ENCODE data around the gene CADM1. TPM values are rescaled to one million over a fixed set of nuclear protein-coding genes. Genes with fewer than 3 reads are reported as not detected.

The CADM1 gene
- total RNA-seq, 2 donors from 2014 or later = 0.18 TPM; not detected in 1

DNA sequence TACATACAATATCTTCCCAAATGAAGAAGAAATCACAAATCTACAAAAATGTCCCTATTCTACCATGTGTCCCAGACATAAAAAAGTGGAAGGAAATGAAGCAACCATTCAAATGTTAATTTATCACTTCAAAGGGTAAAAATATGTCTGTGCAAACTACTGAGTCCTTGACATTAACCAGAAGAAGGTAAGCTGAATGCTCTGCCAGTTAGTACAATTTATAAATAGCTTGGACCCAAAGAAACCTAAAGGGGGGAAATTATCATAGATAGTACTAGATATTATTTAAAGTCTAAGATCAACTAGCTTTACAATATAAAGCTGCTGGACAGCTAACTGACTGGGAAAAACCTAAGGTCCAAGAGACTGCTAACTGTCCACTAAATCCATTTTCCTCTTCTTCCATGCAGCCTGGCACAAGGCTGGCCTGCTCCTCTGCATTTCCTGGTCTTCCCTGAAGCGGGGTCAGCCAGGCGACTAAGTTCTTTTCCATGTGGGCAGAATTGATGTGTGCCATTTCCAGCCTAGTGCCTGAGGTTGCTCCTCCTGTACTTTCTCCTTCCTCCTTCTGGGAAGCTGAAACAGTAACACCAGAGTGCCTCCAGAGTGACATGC lies 190.9 kb downstream of the CADM1 start:
- no peak for DNase-seq (ENCODE audit: low spot score in 2 of 2)
- ATAC-seq = no peak
- Mint-ChIP-seq H3K9me3 (no peaks in the 10 kb centered on the region), H3K27ac (no peak overlapping the region), H3K36me3 (no peaks in the 10 kb centered on the region)

DNA sequence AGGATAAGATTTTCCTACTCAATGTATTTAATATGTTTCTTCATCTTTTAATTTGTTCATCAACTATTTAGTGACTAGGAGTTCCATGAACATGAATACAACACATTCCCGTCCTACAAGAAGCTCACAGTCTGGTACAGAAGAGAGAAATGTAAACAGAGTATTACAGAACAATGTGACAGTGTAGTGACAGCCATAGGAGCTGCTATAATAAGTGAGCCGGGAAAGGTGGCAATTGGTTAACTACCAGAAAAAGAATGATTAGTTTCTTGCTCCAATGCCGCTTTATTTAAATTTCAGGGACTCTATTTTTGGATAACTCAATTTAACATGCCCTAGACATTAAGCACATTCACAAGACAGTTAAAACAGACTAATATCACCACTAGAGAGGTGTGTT lies 192.3 kb downstream of the CADM1 start:
- DNase-seq (ENCODE audit: low spot score in 2 of 2) = no peak
- no peaks in the 10 kb centered on the region for H3K36me3 Mint-ChIP-seq
- H3K9me3 Mint-ChIP-seq = no peaks in the 10 kb centered on the region
- no peak for ATAC-seq
- no peak overlapping the region for H3K27ac Mint-ChIP-seq

- Mint-ChIP-seq H3K9me3 (no peaks in the 10 kb centered on the region), H3K27ac (no peak overlapping the region), H3K36me3 (no peaks in the 10 kb centered on the region)
- ATAC-seq = no peak
- no peak for DNase-seq (ENCODE audit: low spot score in 2 of 2)
Observed at GRCh38 chr11:115306689-115307088, 197.5 kb downstream of the CADM1 start.

DNA sequence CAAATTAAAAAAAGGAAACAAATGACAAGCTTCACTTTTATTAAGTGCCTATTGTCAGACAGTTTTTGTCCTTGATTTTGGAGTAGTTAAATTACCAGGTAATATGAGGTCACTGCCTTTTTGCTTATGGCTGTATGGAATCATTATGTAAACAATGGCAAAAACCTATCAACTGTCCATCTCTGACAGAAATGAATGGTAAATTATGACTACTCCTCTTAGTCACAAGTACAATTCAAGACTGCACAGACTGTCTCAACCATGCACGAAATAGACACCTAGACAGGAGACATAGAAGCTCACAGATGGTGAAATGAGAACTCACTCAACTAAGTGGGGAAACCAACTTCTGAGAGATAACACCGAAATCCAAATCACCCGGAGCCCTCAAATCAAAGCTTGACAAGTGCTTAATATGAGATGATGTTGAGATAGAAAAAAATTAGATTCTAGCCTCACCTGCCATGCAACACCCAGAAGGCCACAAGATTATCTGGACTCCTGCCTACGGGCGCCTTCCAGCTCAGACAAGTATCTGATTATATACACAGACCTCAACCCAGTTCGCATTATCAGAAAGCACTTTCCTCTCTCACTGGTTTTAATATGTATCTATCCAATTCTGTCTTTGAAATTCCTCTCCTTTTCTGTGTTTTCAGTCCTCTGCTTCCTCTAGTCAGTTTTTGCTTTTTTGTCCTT lies 199.3 kb downstream of the CADM1 start:
- no peak for DNase-seq (ENCODE audit: low spot score in 2 of 2)
- Mint-ChIP-seq H3K27ac (no peak overlapping the region), H3K36me3 (no peaks in the 10 kb centered on the region), H3K9me3 (no peaks in the 10 kb centered on the region)
- ATAC-seq = no peak

GRCh38 chr11:115303929-115304531 lies 200.2 kb downstream of the CADM1 start:
- no peak overlapping the region for H3K27ac Mint-ChIP-seq
- H3K36me3 Mint-ChIP-seq = no peaks in the 10 kb centered on the region
- DNase-seq (ENCODE audit: low spot score in 2 of 2) (no peak), ATAC-seq (no peak)
- H3K9me3 Mint-ChIP-seq = no peaks in the 10 kb centered on the region

DNA sequence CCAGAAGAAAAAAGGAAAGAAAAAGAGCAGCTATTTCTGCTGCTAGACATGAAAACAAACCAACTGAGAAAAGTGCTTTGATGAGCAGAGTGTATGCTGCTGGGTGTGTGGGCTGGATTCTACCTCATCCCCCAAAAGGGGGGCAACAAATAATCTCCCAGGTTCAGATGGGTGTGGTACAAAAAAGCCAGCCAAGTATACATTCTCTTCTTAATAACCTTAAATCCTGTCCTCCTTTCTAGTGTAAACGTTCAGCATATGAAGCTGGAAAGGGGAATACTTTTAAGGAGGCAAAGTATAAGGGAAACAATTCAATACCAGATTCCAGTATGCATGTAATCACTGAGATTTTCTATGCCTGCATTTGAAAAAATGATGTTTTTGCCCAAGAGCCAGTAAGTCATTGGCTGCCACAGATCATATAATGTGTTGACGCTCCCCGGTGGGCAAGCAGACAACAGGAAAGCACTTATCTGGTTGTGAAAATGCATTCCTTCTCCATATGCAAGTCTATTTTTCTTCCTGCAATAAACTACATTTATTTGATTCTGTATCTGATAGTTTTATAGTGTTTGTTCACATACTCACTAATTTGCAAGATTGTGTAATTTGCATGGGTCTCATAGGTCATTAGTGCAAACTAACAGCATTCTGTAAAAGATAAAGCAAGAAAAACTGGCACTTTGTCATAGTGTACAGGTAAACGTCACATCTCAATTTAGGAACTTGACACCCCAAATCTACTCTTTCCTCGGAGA lies 201.1 kb downstream of the CADM1 start:
- Mint-ChIP-seq H3K27ac (no peak overlapping the region), H3K36me3 (no peaks in the 10 kb centered on the region), H3K9me3 (no peaks in the 10 kb centered on the region)
- DNase-seq (ENCODE audit: low spot score in 2 of 2) (no peak), ATAC-seq (no peak)

GRCh38 chr11:115300660-115301428 lies 203.4 kb downstream of the CADM1 start:
- no peaks in the 10 kb centered on the region for H3K36me3 Mint-ChIP-seq
- H3K27ac Mint-ChIP-seq = no peak overlapping the region
- DNase-seq (ENCODE audit: low spot score in 2 of 2) = no peak
- ATAC-seq = no peak
- H3K9me3 Mint-ChIP-seq = no peaks in the 10 kb centered on the region

- Mint-ChIP-seq H3K36me3 (no peaks in the 10 kb centered on the region), H3K9me3 (no peaks in the 10 kb centered on the region), H3K27ac (no peak overlapping the region)
- ATAC-seq (no peak), DNase-seq (ENCODE audit: low spot score in 2 of 2) (no peak)
Observed at GRCh38 chr11:115298300-115299012, 205.8 kb downstream of the CADM1 start.

- Mint-ChIP-seq H3K27ac (no peak overlapping the region), H3K36me3 (no peaks in the 10 kb centered on the region), H3K9me3 (no peaks in the 10 kb centered on the region)
- ATAC-seq = no peak
- no peak for DNase-seq (ENCODE audit: low spot score in 2 of 2)
Observed at GRCh38 chr11:115297330-115297729, 206.9 kb downstream of the CADM1 start.

GRCh38 chr11:115291325-115291724 lies 212.9 kb downstream of the CADM1 start:
- Mint-ChIP-seq H3K9me3 (no peaks in the 10 kb centered on the region), H3K27ac (no peak overlapping the region), H3K36me3 (no peaks in the 10 kb centered on the region)
- no peak for DNase-seq (ENCODE audit: low spot score in 2 of 2)
- no peak for ATAC-seq

GRCh38 chr11:115290893-115291292 lies 213.3 kb downstream of the CADM1 start:
- DNase-seq (ENCODE audit: low spot score in 2 of 2) (no peak), ATAC-seq (no peak)
- Mint-ChIP-seq H3K27ac (no peak overlapping the region), H3K36me3 (no peaks in the 10 kb centered on the region), H3K9me3 (no peaks in the 10 kb centered on the region)

GRCh38 chr11:115290479-115290878 lies 213.7 kb downstream of the CADM1 start:
- ATAC-seq (no peak), DNase-seq (ENCODE audit: low spot score in 2 of 2) (no peak)
- H3K36me3 Mint-ChIP-seq = no peaks in the 10 kb centered on the region
- no peaks in the 10 kb centered on the region for H3K9me3 Mint-ChIP-seq
- H3K27ac Mint-ChIP-seq = no peak overlapping the region

DNA sequence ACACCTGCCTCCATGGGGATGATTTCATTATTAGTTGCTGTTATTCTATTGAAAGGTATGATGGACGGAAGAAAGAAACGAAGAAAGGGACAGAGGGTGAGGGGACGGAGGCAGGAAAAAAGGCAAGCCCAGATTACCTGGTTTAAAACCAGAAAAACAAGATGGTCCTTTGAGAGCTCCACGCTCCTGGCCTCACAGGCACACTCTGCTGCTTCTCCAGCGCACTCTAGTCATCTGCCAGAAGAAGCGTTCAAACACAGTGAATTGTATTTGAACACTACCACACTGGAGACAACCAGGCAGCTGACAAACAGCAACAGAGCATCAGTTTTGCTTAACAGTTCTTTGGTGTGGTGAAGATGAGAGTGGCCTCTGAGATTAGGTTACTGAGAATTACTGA lies 216.9 kb downstream of the CADM1 start:
- DNase-seq (ENCODE audit: low spot score in 2 of 2) (no peak), ATAC-seq (no peak)
- no peaks in the 10 kb centered on the region for H3K9me3 Mint-ChIP-seq
- H3K36me3 Mint-ChIP-seq = no peaks in the 10 kb centered on the region
- H3K27ac Mint-ChIP-seq = no peak overlapping the region

DNA sequence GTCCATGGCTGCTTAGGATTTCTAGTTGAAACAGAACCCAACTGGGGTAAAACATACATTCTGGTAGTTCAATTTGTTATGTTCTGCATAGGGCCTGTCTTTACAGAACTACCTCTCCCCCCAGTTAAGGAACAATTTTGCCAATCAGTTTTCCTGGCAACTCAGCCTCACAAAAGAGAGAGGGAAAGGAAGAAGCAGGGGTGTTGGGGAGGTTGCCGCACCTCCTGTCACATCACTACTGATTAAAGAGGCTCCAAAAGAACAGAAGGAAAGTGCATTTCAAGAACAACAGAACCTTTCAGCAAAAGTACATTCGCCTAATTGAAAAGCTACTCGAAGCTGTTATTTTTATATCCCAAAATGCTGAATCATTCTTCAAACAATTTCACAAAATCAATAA lies 217.6 kb downstream of the CADM1 start:
- Mint-ChIP-seq H3K36me3 (no peaks in the 10 kb centered on the region), H3K27ac (no peak overlapping the region), H3K9me3 (no peaks in the 10 kb centered on the region)
- ATAC-seq = no peak
- DNase-seq (ENCODE audit: low spot score in 2 of 2) = no peak

DNA sequence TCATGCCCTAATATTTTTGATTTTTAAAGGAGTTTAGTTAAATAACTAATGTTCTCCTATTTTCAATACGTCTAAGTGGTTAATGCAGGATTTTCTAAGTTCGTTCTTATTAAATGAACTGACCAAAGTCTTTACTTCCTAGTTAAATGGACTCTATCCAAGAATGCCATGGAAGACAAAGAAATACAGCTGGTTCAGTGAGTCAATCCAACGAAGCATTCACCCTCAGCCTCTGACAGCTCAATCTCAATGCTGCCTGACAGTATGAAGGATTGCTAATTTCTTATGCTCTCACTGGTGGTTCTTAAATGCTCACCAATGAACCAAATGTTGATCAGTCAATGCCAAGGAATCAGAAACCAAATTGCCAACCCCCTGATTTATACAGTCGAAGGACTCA lies 219.4 kb downstream of the CADM1 start:
- ATAC-seq = no peak
- Mint-ChIP-seq H3K9me3 (no peaks in the 10 kb centered on the region), H3K36me3 (no peaks in the 10 kb centered on the region)

GRCh38 chr11:115282923-115283322 lies 221.3 kb downstream of the CADM1 start:
- Mint-ChIP-seq H3K27ac (no peak overlapping the region), H3K36me3 (no peaks in the 10 kb centered on the region), H3K9me3 (peaks cover 5% of the 10 kb centered on the region in 2 donors)
- ATAC-seq = no peak
- DNase-seq (ENCODE audit: low spot score in 2 of 2) = no peak

More for the DNA sequence above, 219.4 kb downstream of the CADM1 start:
- DNase-seq (ENCODE audit: low spot score in 2 of 2) = no peak
- H3K27ac Mint-ChIP-seq = no peak overlapping the region

Measured in activated naive CD4-positive, alpha-beta T cell treated with anti-CD3 and anti-CD28 coated beads, Interleukin-2, amount 50 U/mL, for 72 hours (primary cell).